Cardiac fibroblast (primary cell): Measurements from ENCODE around the gene PKD1L1.

Experiments
- DNase-seq, 2 donors: peaks; one replicate each; pipeline versions ENCODE4 v3.0.0 to v3.0.0-alpha.2; 2010; ENCODE audit warnings: low read depth in 2 of 2
- H3K4me3 ChIP-seq, 2 donors: replicated peaks in 1 of 2; 1 replicate in 1 of 2; 2 replicates in 1 of 2; pipeline ENCODE4 v1.5.1; 2011; ENCODE audit warnings: low read depth in 2 of 2, low read length in 2 of 2, mild to moderate bottlenecking in 2 of 2, moderate library complexity in 1 of 2
- CTCF ChIP-seq: IDR thresholded peaks from one replicate; pipeline ENCODE4 v1.5.1; 2011; ENCODE audit warnings: low read depth, mild to moderate bottlenecking, low read length, inconsistent platforms

Gene PKD1L1

GRCh38 chr7:47885987-47886811 is 62.1 kb downstream of the PKD1L1 start:
- no peak for DNase-seq
- no peak overlapping the region for H3K4me3 ChIP-seq
- TF ChIP-seq CTCF = no peak

GRCh38 chr7:47885309-47885986 is 62.8 kb downstream of the PKD1L1 start:
- TF ChIP-seq CTCF = no peak

GRCh38 chr7:47884675-47885074 is 63.6 kb downstream of the PKD1L1 start:
- no peak overlapping the region for H3K4me3 ChIP-seq
- no peak for DNase-seq
- TF ChIP-seq CTCF = no peak

More at GRCh38 chr7:47885309-47885986, 62.8 kb downstream of the PKD1L1 start:
- no peak for DNase-seq
- H3K4me3 ChIP-seq = no peak overlapping the region

GRCh38 chr7:47882635-47883034 is 65.6 kb downstream of the PKD1L1 start:
- no peak for DNase-seq
- TF ChIP-seq CTCF = no peak
- H3K4me3 ChIP-seq = no peak overlapping the region

- DNase-seq = no peak
- H3K4me3 ChIP-seq = no peak overlapping the region
- TF ChIP-seq CTCF = no peak
These were observed 67.0 kb downstream of the PKD1L1 start for GRCh38 chr7:47881256-47881655.

- no peak for DNase-seq
- H3K4me3 ChIP-seq = no peak overlapping the region
- TF ChIP-seq CTCF = no peak
These were observed 69.6 kb downstream of the PKD1L1 start for GRCh38 chr7:47878662-47879061.
